SK-N-MC (cell line): ENCODE data around the gene NIPBL.
"Not testable (repeated sequence)": the region's sequence is repeated elsewhere in the genome, so short reads cannot be mapped to it uniquely, and the experiment has no call there.

ENCODE experiments used
- DNase-seq: peaks from one replicate; pipeline ENCODE4 v3.0.0-alpha.2; 2011; ENCODE audit warnings: low read depth, low spot score
- H3K27ac ChIP-seq: fragments of 200-600 bp; sonication (generic); 2 replicates; pipeline ENCODE4 v1.5.1; 2016; ENCODE audit warnings: mixed run types
- H3K36me3 ChIP-seq: fragments of 200-600 bp; sonication (generic); 2 replicates; pipeline ENCODE4 v1.6.1; 2017; ENCODE audit warnings: antibody characterized with exemption, low read length, mixed read lengths; ENCODE audit not compliant: insufficient read depth
- H3K4me3 ChIP-seq: fragments of 200-600 bp; sonication (generic); 2 replicates; pipeline ENCODE4 v1.5.1; 2016
- H3K9ac ChIP-seq: fragments of 200-600 bp; sonication (generic); 2 replicates; pipeline ENCODE4 v1.8.0; 2017; ENCODE audit warnings: mixed run types, mixed read lengths; ENCODE audit not compliant: insufficient read length
- H3K9me3 ChIP-seq: fragments of 200-600 bp; sonication (generic); 2 replicates; pipeline ENCODE4 v1.6.1; 2017; ENCODE audit warnings: low read depth, mild to moderate bottlenecking, antibody characterized with exemption, low read length, moderate library complexity, mixed read lengths
- EZH2 ChIP-seq: fragments of 200-600 bp; sonication (generic); IDR thresholded peaks from one replicate; pipeline ENCODE4 v1.6.1; 2017; ENCODE audit warnings: antibody characterized with exemption
- FOXP2 ChIP-seq: optimal IDR thresholded peaks from 2 replicates; pipeline ENCODE3; 2011; ENCODE audit warnings: mild to moderate bottlenecking, moderate library complexity; ENCODE audit not compliant: insufficient read depth; ENCODE audit errors: extremely low read length, control extremely low read depth
- POLR2AphosphoS5 ChIP-seq: IDR thresholded peaks from 2 replicates; pipeline ENCODE4 v1.6.1; 2012; ENCODE audit warnings: mild to moderate bottlenecking, low read depth, low read length, borderline replicate concordance

NIPBL gene

GRCh38 chr5:37086466-37087173 lies 210.1 kb downstream of the NIPBL start:
- Histone ChIP-seq H3K9me3 (no peaks in the 10 kb centered on the region), H3K27ac (no peak overlapping the region), H3K9ac (no peak overlapping the region), H3K4me3 (no peak overlapping the region), H3K36me3 (no peaks in the 10 kb centered on the region)
- TF ChIP-seq POLR2AphosphoS5 (no peak), EZH2 (no peak), FOXP2 (no peak)
- DNase-seq, result no peak

GRCh38 chr5:37088009-37088408 lies 211.4 kb downstream of the NIPBL start:
- TF ChIP-seq EZH2 (no peak), POLR2AphosphoS5 (no peak), FOXP2 (no peak)
- Histone ChIP-seq H3K36me3 (no peaks in the 10 kb centered on the region), H3K9me3 (no peaks in the 10 kb centered on the region), H3K27ac (no peak overlapping the region), H3K9ac (no peak overlapping the region), H3K4me3 (no peak overlapping the region)
- DNase-seq, result no peak

- no peak for DNase-seq
- Histone ChIP-seq H3K27ac (no peak overlapping the region), H3K9ac (no peak overlapping the region), H3K9me3 (no peaks in the 10 kb centered on the region), H3K4me3 (no peak overlapping the region), H3K36me3 (no peaks in the 10 kb centered on the region)
- TF ChIP-seq POLR2AphosphoS5, result no peak
- TF ChIP-seq FOXP2, result no peak
- TF ChIP-seq EZH2, result no peak
Observed at GRCh38 chr5:37090123-37090726, 213.7 kb downstream of the NIPBL start.

DNA sequence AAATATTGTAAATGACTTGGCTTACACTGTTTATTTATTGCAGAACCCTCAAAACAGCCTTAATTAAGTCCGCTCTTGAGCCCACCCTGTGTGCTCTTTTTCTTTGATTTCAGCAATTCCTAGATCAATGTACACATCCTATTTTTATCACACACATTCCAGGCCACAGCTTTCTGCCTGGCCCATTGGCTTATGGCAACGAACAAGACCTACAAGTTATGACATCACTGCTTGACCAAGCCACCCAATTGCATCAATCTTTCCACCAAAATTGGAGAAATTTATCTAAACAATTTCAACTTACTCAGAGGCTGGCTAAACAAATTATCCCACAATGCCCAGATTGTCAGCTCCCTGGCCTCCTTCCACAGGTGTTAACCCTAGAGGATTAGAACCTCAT lies 214.2 kb downstream of the NIPBL start:
- H3K27ac ChIP-seq, result no peak overlapping the region
- TF ChIP-seq FOXP2, result no peak
- TF ChIP-seq POLR2AphosphoS5, result no peak
- TF ChIP-seq EZH2, result no peak
- no peak overlapping the region for H3K4me3 ChIP-seq
- no peak overlapping the region for H3K9ac ChIP-seq
- H3K36me3 ChIP-seq, result no peaks in the 10 kb centered on the region
- H3K9me3 ChIP-seq, result no peaks in the 10 kb centered on the region
- DNase-seq, result no peak

GRCh38 chr5:37093795-37094194 lies 217.2 kb downstream of the NIPBL start:
- H3K9ac ChIP-seq, H3K36me3 ChIP-seq, H3K4me3 ChIP-seq, H3K9me3 ChIP-seq, DNase-seq, H3K27ac ChIP-seq: not testable (repeated sequence)

DNA sequence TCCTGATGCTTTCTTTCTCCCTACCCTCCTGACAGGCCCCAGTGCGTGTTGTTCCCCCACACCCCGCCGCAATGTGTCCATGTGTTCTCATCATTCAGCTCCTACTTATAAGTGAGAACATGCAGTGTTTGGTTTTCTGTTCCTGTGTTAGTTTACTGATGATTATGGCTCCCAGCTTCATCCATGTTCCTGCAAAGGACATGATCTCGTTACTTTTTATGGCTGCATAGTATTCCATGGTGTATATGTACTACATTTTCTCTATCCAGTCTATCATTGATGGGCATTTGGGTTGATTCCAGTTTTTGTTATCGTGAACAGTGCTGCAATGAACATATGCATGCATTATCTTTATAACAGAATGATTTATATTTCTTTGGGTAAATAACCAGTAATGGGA lies 222.7 kb downstream of the NIPBL start:
- not testable (repeated sequence) for H3K36me3 ChIP-seq, H3K9me3 ChIP-seq, H3K27ac ChIP-seq, H3K9ac ChIP-seq, DNase-seq, H3K4me3 ChIP-seq

DNA sequence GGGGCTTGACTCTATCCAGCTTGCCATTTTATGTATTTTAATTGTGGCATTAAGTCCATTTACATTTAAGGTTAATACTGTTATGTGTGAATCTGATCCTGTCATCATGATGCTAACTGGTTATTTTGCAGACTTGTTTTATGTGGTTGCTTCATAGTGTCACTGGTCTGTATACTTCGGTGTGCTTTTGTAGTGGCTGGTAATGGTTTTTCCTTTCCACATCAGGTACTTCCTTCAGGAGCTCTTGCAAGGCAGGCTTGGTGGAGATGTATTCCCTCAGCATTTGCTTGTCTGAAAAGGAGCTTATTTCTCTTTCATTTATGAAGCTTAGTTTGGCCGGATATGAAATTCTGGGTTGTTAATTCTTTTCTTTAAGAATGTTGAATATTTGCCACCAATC lies 226.7 kb downstream of the NIPBL start:
- TF ChIP-seq FOXP2, result no peak
- no peak for TF ChIP-seq POLR2AphosphoS5
- TF ChIP-seq EZH2, result no peak
- Histone ChIP-seq H3K9ac (no peak overlapping the region), H3K9me3 (no peaks in the 10 kb centered on the region), H3K4me3 (no peak overlapping the region), H3K27ac (no peak overlapping the region), H3K36me3 (peaks cover 15% of the 10 kb centered on the region; the same call in 1 of the 2 replicates)
- no peak for DNase-seq

DNA sequence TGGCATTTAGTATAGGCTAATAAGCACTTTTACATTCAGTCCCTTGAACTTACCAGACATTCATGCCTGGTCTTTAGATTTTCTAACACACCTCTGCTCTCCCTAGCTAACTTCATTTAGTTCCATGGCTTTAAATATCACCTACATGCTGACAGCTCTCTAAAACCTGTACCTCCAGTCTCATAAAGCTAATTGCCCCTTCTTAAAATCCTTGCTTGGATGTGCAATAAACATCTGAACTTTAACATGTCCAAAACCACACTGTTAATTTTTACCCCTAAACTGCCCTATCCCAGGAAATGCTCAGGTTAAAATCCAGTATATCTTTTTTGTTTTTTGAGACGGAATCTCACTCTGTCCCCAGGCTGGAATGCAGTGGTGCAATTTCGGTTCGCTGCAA lies 232.8 kb downstream of the NIPBL start:
- Histone ChIP-seq H3K4me3 (no peak overlapping the region), H3K9me3 (no peaks in the 10 kb centered on the region), H3K9ac (no peak overlapping the region), H3K36me3 (peaks cover 20% of the 10 kb centered on the region), H3K27ac (no peak overlapping the region)
- no peak for DNase-seq
- no peak for TF ChIP-seq FOXP2
- no peak for TF ChIP-seq EZH2
- TF ChIP-seq POLR2AphosphoS5, result no peak

GRCh38 chr5:37110135-37110534 lies 233.6 kb downstream of the NIPBL start:
- DNase-seq, result no peak
- Histone ChIP-seq H3K36me3 (peaks cover 21% of the 10 kb centered on the region), H3K9me3 (no peaks in the 10 kb centered on the region), H3K9ac (no peak overlapping the region), H3K4me3 (no peak overlapping the region), H3K27ac (no peak overlapping the region)
- TF ChIP-seq FOXP2 (no peak), POLR2AphosphoS5 (no peak), EZH2 (no peak)
